SK-N-SH treated with all-trans-retinoic acid at 6 μM for 48 hours (cell line): ENCODE results near the gene APOL5.

ENCODE experiments used
- CREB5 ChIP-seq: fragments of 250-450 bp; sonication (Bioruptor Pico); IDR thresholded peaks from 2 replicates; pipeline ENCODE4 v1.5.1; 2020; ENCODE audit warnings: low read depth, mild to moderate bottlenecking, moderate library complexity
- CSDC2 ChIP-seq: fragments of 250-450 bp; sonication (Bioruptor Pico); IDR thresholded peaks from 2 replicates; pipeline ENCODE4 v1.5.0; 2020; ENCODE audit warnings: mild to moderate bottlenecking, moderate library complexity
- ZC3H10 ChIP-seq: fragments of 250-450 bp; sonication (Bioruptor Pico); IDR thresholded peaks from 2 replicates; pipeline ENCODE4 v1.5.1; 2021; ENCODE audit warnings: mild to moderate bottlenecking, moderate library complexity

DNA sequence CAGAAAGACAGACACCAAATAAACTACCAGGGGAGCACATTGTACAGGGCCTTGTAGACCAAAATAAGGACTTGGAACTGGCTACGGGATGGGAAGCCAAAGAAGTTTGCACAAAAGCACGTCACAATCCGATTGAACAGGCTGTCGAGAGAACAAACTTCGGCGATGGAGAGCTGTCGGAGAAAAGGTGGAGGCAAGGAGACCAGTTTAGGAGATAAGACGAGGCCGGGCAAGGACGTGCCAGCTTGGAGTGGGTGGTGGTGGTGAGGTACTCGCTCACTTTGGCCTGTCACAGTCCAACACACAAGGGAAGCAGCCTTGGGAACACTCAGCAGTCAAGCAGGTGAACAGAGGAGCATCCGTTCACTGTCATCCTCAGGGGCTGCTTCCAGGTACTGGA lies 19.0 kb downstream of the APOL5 start:
- no peak for TF ChIP-seq ZC3H10 (CRISPR knock-in tag)
- no peak for TF ChIP-seq CSDC2
- no peak for TF ChIP-seq CREB5 (CRISPR knock-in tag)
